Right renal pelvis (tissue), 4 donors: ENCODE measurements around the gene GLYATL3. TPM values are rescaled to one million over a fixed set of nuclear protein-coding genes. Genes with fewer than 3 reads are reported as not detected.

Experiments used
- polyA plus RNA-seq, 4 donors: library from polyadenylated mRNA; unstranded; fragments of 120-200 nt; gene quantifications; one replicate each; pipeline ENCODE4 v1.2.1, GENCODE V29; 2013; ENCODE audit not compliant: insufficient read length in 4 of 4

Gene GLYATL3
- polyA plus RNA-seq, 4 donors: not detected

Other genes with a start within 250 kb of the GLYATL3 start
- 10 to 100 TPM; 50.7 to 57.6 (median 56.4) TPM for gene MMUT, start 36.7 kb upstream of the GLYATL3 start, polyA plus RNA-seq
- 10 to 100 TPM; 12.7 to 17.4 (median 13.6) TPM for gene CENPQ, start 36.6 kb upstream of the GLYATL3 start, polyA plus RNA-seq
- gene C6orf141, start 50.7 kb downstream of the GLYATL3 start, polyA plus RNA-seq: under 1 TPM; 0.53 to 0.90 (median 0.66) TPM
- 1 to 10 TPM in 3 of 4 donors, under 1 TPM in 1; 0.86 to 1.3 (median 1.2) TPM for gene RHAG, start 136.9 kb downstream of the GLYATL3 start, polyA plus RNA-seq
- gene CRISP2, start 213.6 kb downstream of the GLYATL3 start, polyA plus RNA-seq: under 1 TPM; 0.04 to 0.21 (median 0.18) TPM
- gene CRISP3, start 244.5 kb downstream of the GLYATL3 start, polyA plus RNA-seq: under 1 TPM in 3 of 4 donors, not detected in 1; 0.08 to 0.42 (median 0.24) TPM